ENCODE results near the gene SRSF5. TPM values are rescaled to one million over a fixed set of nuclear protein-coding genes. Genes with fewer than 3 reads are reported as not detected.
"Not testable (repeated sequence)": the region's sequence is repeated elsewhere in the genome, so short reads cannot be mapped to it uniquely, and the experiment has no call there.

The SRSF5 gene
- total RNA-seq (100 to 1,000 TPM; 291 to 307 TPM), polyA plus RNA-seq (1,226 TPM)

DNA sequence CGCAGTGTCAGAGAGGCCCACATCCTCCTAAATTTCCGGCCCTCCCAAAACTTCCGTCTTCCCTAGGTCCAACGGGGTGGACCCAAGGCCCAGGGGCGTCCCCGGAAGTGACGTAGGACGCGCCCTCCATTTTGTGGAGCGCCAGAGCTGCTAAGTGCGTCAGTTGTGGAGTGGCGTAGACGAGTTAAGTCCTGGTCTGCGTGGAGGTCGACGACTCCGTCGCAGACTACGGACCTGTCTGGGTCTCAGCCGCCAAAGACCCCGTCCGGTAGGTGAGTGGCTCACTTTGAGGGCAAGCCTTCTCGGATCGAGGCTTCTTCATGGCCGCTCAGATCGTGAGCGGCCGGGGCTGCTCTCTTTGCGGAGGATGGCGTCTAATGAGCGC is at the start of gene SRSF5:
SRSF5 (plus strand) TSS at position 159 of the 385 bp plus-strand sequence. CDS start 1,015 bp downstream, outside the sequence.
- peak; percentile 91 to 97 (median 93) for DNase-seq
- POLR2A ChIA-PET = interaction anchor here (0.6 to 2.9 kb wide), 10 partner anchors 9 to 974 kb away, joined by 3 to 30 read pairs (median 5); partner anchors contain the start of genes ERH, SUSD6 and ZFP36L1
- Mint-ChIP-seq H3K27me3 (peaks cover 0 to 20% of the 10 kb centered on the region in 2 donors), H3K4me1 (peaks cover 55 to 61% (median 60%) of the 10 kb centered on the region in 3 donors), H3K36me3 (peaks cover 32 to 50% (median 33%) of the 10 kb centered on the region in 3 donors), H3K27ac (peak within 1 kb of the TSS; percentile 99 to 100 (median 100)), H3K4me3 (peak within 1 kb of the TSS; percentile 98 to 100 (median 99)), H3K9me3 (peaks cover 0 to 7% (median 0%) of the 10 kb centered on the region in 5 donors)
- H3K36me3 ChIP-seq (ENCODE audit: insufficient read depth, low read length) = peaks cover 40% of the 10 kb centered on the region
- no peaks in the 10 kb centered on the region for H3K27me3 ChIP-seq (ENCODE audit: insufficient read depth, low read length, poor library complexity, severe bottlenecking)
- H3K27ac ChIP-seq (ENCODE audit: low read depth, low read length) = peak within 1 kb of the TSS; percentile 100
- H3K9me3 ChIP-seq (ENCODE audit: low read length) = no peaks in the 10 kb centered on the region
- peak within 1 kb of the TSS; percentile 99 for H3K4me3 ChIP-seq (ENCODE audit: low read length)
- peaks cover 45% of the 10 kb centered on the region for H3K4me1 ChIP-seq (ENCODE audit: insufficient read depth, low read length)
- CTCF ChIA-PET = interaction anchor here (1.0 to 1.6 kb wide), 2 partner anchors 26 to 40 kb away, joined by 3 to 9 read pairs; no protein-coding TSS in a partner anchor

DNA sequence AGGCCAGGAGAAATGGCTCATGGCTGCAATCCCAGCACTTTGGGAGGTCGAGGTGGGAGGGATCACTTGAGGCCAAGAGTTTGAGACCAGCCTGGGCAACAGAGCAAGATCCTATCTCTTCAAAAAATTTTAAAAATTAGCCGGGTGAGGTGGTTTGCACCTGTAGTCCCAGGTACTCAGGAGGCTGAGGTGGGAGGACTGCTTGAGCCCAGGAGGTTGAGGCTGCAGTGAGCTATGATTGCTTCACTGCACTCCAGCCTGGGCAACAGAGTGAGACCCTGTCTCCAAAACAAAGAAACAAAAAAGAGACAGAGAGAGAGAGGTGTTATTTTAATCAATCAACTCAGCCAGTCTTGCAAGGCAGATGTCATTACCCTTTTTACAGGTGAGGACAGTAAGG is 48.3 kb upstream of the SRSF5 start:
- H3K36me3 ChIP-seq (ENCODE audit: insufficient read depth, low read length); H3K27me3 Mint-ChIP-seq; DNase-seq; H3K4me3 Mint-ChIP-seq; POLR2A ChIA-PET; H3K9me3 Mint-ChIP-seq; H3K27ac ChIP-seq (ENCODE audit: low read depth, low read length); H3K9me3 ChIP-seq (ENCODE audit: low read length); H3K4me3 ChIP-seq (ENCODE audit: low read length); H3K27me3 ChIP-seq (ENCODE audit: insufficient read depth, low read length, poor library complexity, severe bottlenecking): not testable (repeated sequence)
- H3K4me1 ChIP-seq (ENCODE audit: insufficient read depth, low read length) = peaks cover 14% of the 10 kb centered on the region
- CTCF ChIA-PET = interaction anchor here (0.6 to 1.5 kb wide), 2 partner anchors 8 to 134 kb away, joined by 3 to 8 read pairs; no protein-coding TSS in a partner anchor
- Mint-ChIP-seq H3K4me1 (peaks cover 22 to 31% (median 24%) of the 10 kb centered on the region in 3 donors), H3K36me3 (peaks cover 0 to 12% (median 5%) of the 10 kb centered on the region in 3 donors), H3K27ac (peak overlapping the region in 4 of 8 donors; percentile 18 to 67 (median 46))

DNA sequence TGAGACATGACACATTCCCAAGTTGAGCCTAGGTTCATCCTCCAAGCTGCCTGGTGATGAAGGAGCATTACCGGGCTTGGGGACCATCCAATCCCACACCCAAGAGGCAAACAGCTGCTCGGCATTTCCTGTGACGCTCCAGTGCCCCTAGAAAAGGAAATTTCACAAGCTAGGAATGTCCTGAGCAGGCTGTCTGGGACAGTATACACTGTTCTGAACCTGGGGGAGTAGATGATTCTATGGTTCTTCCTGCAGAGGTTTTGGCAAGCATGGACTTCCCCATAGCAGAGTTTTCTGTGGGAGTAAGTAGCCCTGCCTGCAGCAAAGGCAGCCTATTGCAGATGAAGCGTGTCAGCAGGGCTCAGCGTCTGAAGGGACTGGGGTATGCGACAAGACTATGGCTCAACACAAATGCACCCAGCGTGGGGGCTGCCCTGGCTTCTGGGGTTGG is 47.4 kb upstream of the SRSF5 start:
- Mint-ChIP-seq H3K27ac (peak overlapping the region in 1 of 8 donors; percentile 32), H3K36me3 (peaks cover 0 to 4% (median 3%) of the 10 kb centered on the region in 3 donors), H3K4me3 (no peak overlapping the region), H3K9me3 (no peaks in the 10 kb centered on the region), H3K27me3 (peaks cover 0 to 2% of the 10 kb centered on the region in 2 donors), H3K4me1 (peaks cover 20 to 24% (median 22%) of the 10 kb centered on the region in 3 donors)
- Histone ChIP-seq H3K4me3 (ENCODE audit: low read length) (no peak overlapping the region), H3K27ac (ENCODE audit: low read depth, low read length) (no peak overlapping the region), H3K36me3 (ENCODE audit: insufficient read depth, low read length) (no peaks in the 10 kb centered on the region), H3K9me3 (ENCODE audit: low read length) (no peaks in the 10 kb centered on the region), H3K4me1 (ENCODE audit: insufficient read depth, low read length) (peaks cover 14% of the 10 kb centered on the region), H3K27me3 (ENCODE audit: insufficient read depth, low read length, poor library complexity, severe bottlenecking) (no peaks in the 10 kb centered on the region)
- POLR2A ChIA-PET = no interaction called here
- CTCF ChIA-PET = interaction anchor here (2.0 kb wide), 1 partner anchor 134 kb away, joined by 11 read pairs; no protein-coding TSS in a partner anchor
- DNase-seq = no peak

DNA sequence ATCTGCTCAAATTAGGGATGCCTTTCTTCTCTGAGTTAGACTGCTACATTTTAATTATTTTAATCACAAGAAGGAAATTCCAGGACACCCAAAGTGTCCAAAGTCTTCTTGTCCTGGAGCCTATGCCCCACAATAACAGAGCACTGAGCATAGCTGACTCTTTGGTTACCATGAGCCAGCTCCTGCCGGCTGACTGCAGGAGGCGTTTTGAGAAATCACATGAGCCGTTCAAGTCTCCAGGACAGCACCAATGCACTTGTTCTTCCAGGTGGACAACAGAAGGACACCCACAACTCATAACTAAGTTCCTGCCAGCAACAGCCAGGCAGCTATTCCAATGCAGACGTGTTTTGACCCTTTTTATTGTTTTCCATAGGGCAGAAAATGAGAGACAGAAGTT is 46.0 kb upstream of the SRSF5 start:
- ChIA-PET POLR2A (no interaction called here), CTCF (interaction anchor here (1.0 to 2.0 kb wide), 2 partner anchors 10 to 136 kb away, joined by 3 to 11 read pairs; no protein-coding TSS in a partner anchor)
- Histone ChIP-seq H3K27me3 (ENCODE audit: insufficient read depth, low read length, poor library complexity, severe bottlenecking) (no peaks in the 10 kb centered on the region), H3K4me1 (ENCODE audit: insufficient read depth, low read length) (peaks cover 12% of the 10 kb centered on the region), H3K36me3 (ENCODE audit: insufficient read depth, low read length) (no peaks in the 10 kb centered on the region), H3K4me3 (ENCODE audit: low read length) (no peak overlapping the region), H3K9me3 (ENCODE audit: low read length) (no peaks in the 10 kb centered on the region), H3K27ac (ENCODE audit: low read depth, low read length) (no peak overlapping the region)
- H3K4me1 Mint-ChIP-seq = peaks cover 14 to 17% (median 15%) of the 10 kb centered on the region in 3 donors
- no peak for DNase-seq
- H3K36me3 Mint-ChIP-seq = no peaks in the 10 kb centered on the region
- H3K27me3 Mint-ChIP-seq = no peaks in the 10 kb centered on the region
- no peaks in the 10 kb centered on the region for H3K9me3 Mint-ChIP-seq
- peak overlapping the region in 1 of 8 donors; percentile 36 for H3K27ac Mint-ChIP-seq
- no peak overlapping the region for H3K4me3 Mint-ChIP-seq

DNA sequence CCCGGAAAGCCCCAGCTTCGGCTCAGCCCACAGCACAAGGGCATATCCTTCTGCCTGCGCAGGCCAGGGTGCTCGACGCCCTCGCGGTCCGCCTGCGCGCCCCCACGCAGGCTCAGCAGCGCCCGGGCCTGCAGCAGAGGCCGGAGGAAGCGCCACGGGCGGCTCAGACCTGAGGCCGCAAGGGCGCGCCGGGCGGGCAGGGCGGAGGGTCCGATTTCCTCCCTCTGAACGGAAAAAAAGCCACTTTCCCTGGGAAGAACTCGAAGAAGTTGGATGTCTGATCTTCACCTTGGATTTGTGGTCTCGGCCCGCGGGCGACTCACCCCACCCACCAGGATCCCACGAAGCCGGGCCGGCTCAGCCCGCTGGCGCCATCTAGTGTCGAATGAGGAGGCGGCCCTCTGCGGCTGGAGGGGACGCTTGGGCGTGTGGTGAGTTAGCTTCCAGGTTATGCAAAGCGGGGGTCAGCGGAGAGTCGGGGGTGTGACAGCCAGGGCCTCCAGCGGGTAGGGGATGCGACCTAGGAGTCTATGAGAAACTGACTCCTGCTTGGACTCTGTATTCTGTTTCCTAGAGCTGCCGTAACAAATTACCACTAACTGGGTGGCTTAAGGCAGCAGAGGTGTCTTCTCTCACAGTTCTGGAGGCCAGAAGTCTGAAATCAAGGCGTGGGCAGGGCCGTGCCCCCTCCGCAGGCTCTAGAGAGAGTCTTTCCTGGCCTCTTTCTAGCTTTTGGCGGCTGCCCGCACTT is 40.0 kb upstream of the SRSF5 start:
- CTCF ChIA-PET = interaction anchor here (0.6 to 3.6 kb wide), 37 partner anchors 9 to 155 kb away, joined by 3 to 50 read pairs (median 4); partner anchors contain the start of genes SRSF5 and SUSD6
- H3K27ac Mint-ChIP-seq = peak overlapping the region; percentile 51 to 97 (median 88)
- Histone ChIP-seq H3K4me3 (ENCODE audit: low read length) (peak overlapping the region; percentile 51), H3K4me1 (ENCODE audit: insufficient read depth, low read length) (peaks cover 11% of the 10 kb centered on the region), H3K9me3 (ENCODE audit: low read length) (no peaks in the 10 kb centered on the region), H3K27me3 (ENCODE audit: insufficient read depth, low read length, poor library complexity, severe bottlenecking) (no peaks in the 10 kb centered on the region), H3K36me3 (ENCODE audit: insufficient read depth, low read length) (no peaks in the 10 kb centered on the region), H3K27ac (ENCODE audit: low read depth, low read length) (peak overlapping the region; percentile 43)
- H3K4me3 Mint-ChIP-seq = peak overlapping the region; percentile 10 to 87 (median 78)
- POLR2A ChIA-PET = interaction anchor here (1.4 kb wide), 1 partner anchor 40 kb away, joined by 6 read pairs; the partner anchor contains the start of gene SRSF5
- DNase-seq = peak; percentile 76 to 83 (median 78)
- no peaks in the 10 kb centered on the region for H3K36me3 Mint-ChIP-seq
- no peaks in the 10 kb centered on the region for H3K27me3 Mint-ChIP-seq
- no peaks in the 10 kb centered on the region for H3K9me3 Mint-ChIP-seq
- peaks cover 20 to 36% (median 28%) of the 10 kb centered on the region in 3 donors for H3K4me1 Mint-ChIP-seq

DNA sequence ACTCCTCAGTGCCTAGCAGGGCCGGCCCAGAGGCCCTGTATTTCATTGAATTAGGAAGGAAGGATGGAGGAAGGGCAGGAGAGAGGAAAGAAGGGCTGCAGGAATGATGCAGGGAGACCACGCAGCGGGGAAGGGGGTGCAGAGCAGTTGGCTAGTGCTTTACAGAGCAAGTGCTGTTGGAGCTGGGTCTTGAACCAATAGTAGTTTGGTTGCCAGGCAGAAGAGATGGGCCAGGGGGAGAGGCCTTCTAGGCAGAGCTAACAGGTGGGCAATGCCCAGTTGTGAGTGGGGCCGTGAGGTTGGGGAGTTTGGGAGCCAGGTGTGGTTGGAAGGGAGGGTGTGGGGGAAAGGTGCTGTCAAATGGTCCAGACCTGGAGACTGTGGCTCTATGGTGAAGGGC is 39.1 kb upstream of the SRSF5 start:
- POLR2A ChIA-PET = no interaction called here
- Mint-ChIP-seq H3K36me3 (no peaks in the 10 kb centered on the region), H3K27ac (peak overlapping the region in 7 of 8 donors; percentile 72 to 97 (median 87))

DNA sequence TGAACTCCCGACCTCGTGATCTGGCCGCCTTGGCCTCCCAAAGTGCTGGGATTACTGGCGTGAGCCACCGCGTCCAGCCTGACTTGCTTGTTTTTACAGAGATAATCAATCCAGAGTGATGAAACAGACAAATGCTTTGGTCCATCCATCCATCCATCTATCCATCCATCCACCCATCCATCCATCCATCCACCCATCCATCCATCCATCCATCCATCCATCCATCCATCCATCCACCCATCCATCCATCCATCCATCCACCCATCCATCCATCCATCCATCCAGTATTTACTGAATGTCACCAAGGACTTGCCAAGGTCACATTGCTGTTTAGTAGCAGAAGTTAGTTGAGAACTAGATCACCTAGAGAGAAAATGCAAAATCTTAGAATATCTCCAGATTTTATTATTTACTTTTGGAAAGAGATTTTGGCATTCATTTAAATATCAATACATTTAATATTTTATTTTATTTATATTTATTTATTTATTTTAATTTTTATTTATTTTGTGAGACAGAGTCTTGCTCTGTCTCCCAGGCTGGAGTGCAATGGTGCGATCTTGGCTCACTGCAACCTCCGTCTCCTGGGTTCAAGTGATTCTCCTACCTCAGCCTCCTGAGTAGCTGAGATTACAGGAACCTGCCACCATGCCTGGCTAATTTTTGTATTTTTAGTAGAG is 34.9 kb upstream of the SRSF5 start:
- H3K4me1 ChIP-seq (ENCODE audit: insufficient read depth, low read length); H3K9me3 Mint-ChIP-seq; H3K36me3 ChIP-seq (ENCODE audit: insufficient read depth, low read length); H3K27me3 ChIP-seq (ENCODE audit: insufficient read depth, low read length, poor library complexity, severe bottlenecking); POLR2A ChIA-PET; H3K27ac ChIP-seq (ENCODE audit: low read depth, low read length); H3K9me3 ChIP-seq (ENCODE audit: low read length); H3K27ac Mint-ChIP-seq; H3K4me3 Mint-ChIP-seq; CTCF ChIA-PET; H3K36me3 Mint-ChIP-seq; H3K4me3 ChIP-seq (ENCODE audit: low read length); DNase-seq: not testable (repeated sequence)
- Mint-ChIP-seq H3K27me3 (peaks cover 4 to 15% of the 10 kb centered on the region in 2 donors), H3K4me1 (peaks cover 10 to 25% (median 20%) of the 10 kb centered on the region in 3 donors)

More for the DNA sequence above, 39.1 kb upstream of the SRSF5 start:
- H3K4me3 Mint-ChIP-seq = peak overlapping the region in 3 of 7 donors; percentile 31 to 78 (median 65)
- H3K9me3 ChIP-seq (ENCODE audit: low read length) = no peaks in the 10 kb centered on the region
- no peak overlapping the region for H3K27ac ChIP-seq (ENCODE audit: low read depth, low read length)
- no peaks in the 10 kb centered on the region for H3K27me3 ChIP-seq (ENCODE audit: insufficient read depth, low read length, poor library complexity, severe bottlenecking)
- H3K4me3 ChIP-seq (ENCODE audit: low read length) = no peak overlapping the region
- no peaks in the 10 kb centered on the region for H3K9me3 Mint-ChIP-seq
- peaks cover 20 to 36% (median 28%) of the 10 kb centered on the region in 3 donors for H3K4me1 Mint-ChIP-seq
- H3K27me3 Mint-ChIP-seq = peaks cover 0 to under 1% of the 10 kb centered on the region in 2 donors
- no peak for DNase-seq
- peaks cover 11% of the 10 kb centered on the region for H3K4me1 ChIP-seq (ENCODE audit: insufficient read depth, low read length)
- H3K36me3 ChIP-seq (ENCODE audit: insufficient read depth, low read length) = no peaks in the 10 kb centered on the region
- CTCF ChIA-PET = interaction anchor here (0.8 to 3.6 kb wide), 13 partner anchors 9 to 154 kb away, joined by 3 to 50 read pairs (median 6); partner anchors contain the start of gene SRSF5
